GM21529 (cell line): ENCODE results near the gene RFPL3.
"Not testable (repeated sequence)": the region's sequence is repeated elsewhere in the genome, so short reads cannot be mapped to it uniquely, and the experiment has no call there.

Experiments used
- ATAC-seq: cut with Tn5 transposase; IDR thresholded peaks from one replicate; pipeline ENCODE4 v1.9.1; 2021; ENCODE audit not compliant: unreplicated experiment

The RFPL3 gene

GRCh38 chr22:32352681-32353080 is 5.0 kb upstream of the RFPL3 start:
- no peak for ATAC-seq

GRCh38 chr22:32353292-32353691 is 4.4 kb upstream of the RFPL3 start:
- ATAC-seq = no peak

GRCh38 chr22:32353840-32354239 is 3.8 kb upstream of the RFPL3 start:
- ATAC-seq = no peak

- no peak for ATAC-seq
Measured at GRCh38 chr22:32354360-32355351, 3.0 kb upstream of the RFPL3 start.

- ATAC-seq = no peak
Measured at GRCh38 chr22:32355760-32356159, 1.9 kb upstream of the RFPL3 start.

GRCh38 chr22:32360096-32360495 is 2.4 kb downstream of the RFPL3 start:
- ATAC-seq = not testable (repeated sequence)

- ATAC-seq = no peak
Measured at GRCh38 chr22:32361257-32361656, 3.6 kb downstream of the RFPL3 start.

- no peak for ATAC-seq
Measured at GRCh38 chr22:32364210-32364609, 6.5 kb downstream of the RFPL3 start.

DNA sequence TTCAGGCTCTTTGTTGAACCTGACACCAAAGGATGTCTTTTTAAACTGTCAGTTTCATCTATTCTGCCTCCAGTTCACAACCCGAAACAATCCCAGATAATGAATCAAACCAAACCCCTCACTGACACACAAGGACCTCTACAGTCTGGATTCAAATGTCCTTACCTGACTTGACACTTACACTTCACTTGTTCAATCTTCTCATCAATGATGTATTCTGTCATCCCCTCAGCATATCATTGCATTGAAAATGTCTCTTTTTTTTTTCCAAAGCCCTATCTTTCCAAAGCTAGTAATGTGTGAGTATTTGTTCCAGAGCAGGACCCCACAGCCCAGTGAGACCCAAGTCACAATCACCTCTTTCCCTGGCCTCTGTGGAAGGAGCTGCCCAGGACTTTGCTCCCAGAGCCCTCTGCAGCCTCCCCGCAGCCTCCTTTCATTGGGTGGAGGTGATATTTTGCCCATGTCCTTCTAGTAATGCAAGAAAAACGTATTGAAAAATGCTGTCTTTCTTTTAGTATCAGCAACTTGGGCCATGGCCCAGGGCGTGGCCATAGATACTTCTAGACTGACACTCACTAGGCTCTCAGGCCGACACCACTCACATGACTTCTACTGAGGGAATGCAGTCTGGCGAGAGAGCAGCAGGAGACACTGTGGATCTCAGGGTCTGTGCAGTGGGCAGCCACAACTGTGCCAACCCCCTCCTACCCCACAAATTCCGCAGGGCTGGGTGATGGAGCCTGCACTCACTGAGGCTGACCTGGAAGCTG is 18.2 kb downstream of the RFPL3 start:
- no peak for ATAC-seq

DNA sequence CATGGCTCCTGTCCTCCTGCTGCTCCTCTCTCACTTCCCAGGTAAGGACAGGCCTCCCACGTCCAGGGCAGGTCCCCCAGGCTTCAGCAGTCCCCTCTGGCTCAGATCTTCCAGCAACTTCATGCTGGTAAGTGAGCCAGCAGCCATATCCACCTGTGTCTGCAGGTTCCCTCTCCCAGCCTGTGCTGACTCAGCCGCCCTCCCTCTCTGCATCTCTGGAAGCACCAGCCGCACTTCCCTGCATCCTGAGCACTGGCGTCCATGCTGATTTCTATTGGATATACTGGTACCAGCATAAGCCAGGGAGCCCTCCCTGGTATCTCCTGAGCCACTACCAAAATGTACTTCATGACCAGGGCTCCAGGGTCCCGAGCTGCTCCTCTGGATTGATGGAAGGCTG is 19.0 kb downstream of the RFPL3 start:
- ATAC-seq = no peak

DNA sequence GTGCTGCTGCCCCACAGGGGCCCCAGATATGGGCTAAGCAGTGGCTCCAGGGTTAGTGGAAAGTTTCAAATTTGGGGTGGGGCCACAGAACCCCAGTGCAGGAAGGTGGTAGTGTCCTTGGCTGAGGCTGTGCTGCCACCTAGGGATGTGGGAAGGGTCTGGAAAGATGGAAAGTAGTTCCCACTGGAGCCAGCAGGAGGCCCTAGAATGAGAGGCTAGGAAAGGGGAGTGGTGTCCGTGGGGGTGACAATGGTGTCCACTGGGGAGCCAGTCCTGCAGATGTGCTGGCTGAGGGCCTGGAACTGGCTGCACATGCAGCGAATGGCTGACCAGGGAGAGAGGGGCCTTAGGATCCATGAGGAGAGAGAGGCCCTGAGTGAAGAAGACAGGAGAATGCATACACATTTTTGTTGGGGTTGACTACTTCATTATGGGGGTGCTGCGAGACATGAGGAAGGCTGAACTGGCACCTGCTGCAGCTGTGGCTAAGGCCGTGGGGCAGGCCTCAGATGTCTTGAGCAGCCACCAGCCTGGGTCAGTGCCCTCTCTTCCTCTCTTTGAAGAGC is 21.1 kb downstream of the RFPL3 start:
- no peak for ATAC-seq

DNA sequence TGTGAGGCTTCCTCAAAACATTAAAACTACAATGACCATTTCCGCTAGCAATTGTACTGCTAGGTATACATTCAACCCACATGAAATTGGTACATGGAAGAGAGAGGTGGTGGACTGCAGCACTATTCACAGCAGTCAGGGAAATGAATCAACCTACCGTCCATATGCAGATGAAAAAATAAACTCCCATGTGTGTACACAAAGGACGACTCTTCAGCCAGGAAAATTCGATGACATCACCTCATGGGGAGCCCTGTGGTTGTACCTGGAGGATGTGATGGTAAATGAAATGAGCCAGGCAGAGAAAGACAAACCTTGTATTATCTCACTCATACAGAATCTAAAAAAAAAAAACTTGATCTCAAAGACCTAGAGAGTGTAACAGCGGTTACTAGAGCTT is 23.3 kb downstream of the RFPL3 start:
- ATAC-seq = no peak

DNA sequence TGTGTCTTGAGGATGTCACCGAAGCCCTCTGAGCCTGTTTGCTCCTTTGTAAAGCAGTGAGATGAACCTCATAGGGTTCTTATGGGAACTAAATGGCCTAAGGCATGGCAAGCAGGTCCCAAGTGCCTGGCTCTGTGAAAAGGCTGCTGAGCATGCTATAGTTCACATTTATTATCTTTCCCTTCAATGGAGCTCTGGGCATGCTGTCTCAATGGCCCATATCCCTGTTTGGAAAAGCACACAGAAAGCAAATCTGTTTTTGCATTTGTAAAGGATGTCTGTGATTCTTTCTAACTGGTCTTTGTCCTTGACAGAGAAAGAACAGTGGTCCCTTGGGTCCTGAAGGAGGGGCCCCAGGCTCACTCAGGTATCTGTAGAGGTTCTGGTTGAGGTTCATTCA is 28.0 kb downstream of the RFPL3 start:
- ATAC-seq = no peak

DNA sequence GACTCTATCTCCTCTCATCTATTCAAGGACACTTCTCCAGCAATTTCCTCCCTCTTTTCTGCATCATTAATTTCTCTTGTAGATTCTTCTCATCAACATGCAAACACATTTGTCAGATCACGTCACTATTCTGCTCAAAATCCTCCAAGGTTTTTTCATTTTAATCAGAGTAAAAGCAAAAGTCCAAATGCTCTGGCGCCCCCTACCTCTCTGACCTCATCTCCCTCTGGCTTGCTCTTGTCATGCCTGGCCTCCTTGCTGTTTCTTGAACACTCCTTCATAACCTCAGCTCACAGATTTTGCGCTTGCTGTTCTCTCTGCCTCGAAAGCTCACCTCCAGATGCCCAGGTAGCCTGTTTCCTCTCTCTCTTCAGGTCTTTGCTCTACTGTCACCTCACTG is 32.0 kb downstream of the RFPL3 start:
- no peak for ATAC-seq

DNA sequence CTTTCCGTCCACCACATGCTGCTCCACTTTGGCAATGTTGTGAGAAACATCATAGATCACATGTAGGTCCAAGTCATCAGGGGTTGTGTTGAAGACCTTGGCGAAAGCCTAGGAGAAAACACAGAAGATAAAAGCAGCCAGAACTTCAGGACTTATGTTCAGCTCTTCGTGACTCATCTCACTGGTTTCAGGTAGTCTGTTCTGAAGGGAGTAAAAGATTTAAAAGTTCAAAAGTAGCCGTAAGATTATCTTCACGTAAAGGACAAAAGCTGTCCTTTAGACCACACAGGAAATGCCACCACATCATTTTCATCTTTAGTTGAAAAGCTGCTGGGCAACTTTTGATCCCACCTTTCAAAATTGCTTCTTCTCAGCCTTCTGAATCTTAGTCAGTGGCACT is 37.4 kb downstream of the RFPL3 start:
- no peak for ATAC-seq

DNA sequence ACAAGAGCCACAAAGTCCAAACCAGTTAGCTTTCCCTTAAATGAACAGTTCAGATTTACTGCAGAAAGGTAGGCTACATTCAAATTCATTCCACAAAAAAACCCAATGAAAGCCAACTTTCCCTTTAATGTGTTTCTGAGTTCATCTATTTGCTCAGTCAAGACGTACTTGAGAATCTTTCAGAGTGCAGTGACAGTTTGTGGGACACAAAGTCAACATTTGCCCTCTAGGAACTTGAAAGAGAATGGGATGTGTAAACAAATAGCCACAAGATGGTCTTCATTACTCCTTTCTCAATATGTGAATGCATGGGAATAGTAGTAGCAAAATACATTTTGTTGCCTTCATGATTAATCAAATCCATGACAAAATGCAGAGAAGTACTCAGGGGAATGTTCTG is 38.6 kb downstream of the RFPL3 start:
- no peak for ATAC-seq

DNA sequence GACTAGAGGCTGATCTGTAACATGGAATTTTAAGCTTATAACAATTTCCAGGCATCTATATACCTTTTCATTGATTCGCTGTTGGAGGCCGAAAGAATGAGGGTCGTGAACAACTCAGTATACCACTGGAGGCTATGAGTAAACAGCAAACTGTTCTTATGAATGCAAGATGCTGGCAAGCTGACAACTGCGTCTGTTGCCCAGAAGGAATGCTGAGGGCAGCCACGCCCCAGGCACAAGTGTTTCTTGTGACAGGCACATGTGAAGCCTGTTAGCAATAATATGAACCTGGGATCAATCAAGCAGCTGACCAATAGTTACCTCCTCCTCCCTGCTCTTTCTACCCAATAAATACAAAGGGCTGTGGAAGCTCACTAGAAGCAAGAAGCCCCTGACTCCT is 39.1 kb downstream of the RFPL3 start:
- ATAC-seq = no peak

- ATAC-seq = no peak
Measured at GRCh38 chr22:32401486-32401885, 43.8 kb downstream of the RFPL3 start.

GRCh38 chr22:32404021-32404420 is 46.4 kb downstream of the RFPL3 start:
- no peak for ATAC-seq

GRCh38 chr22:32407312-32407711 is 49.6 kb downstream of the RFPL3 start:
- ATAC-seq = peak; percentile 43

- no peak for ATAC-seq
Measured at GRCh38 chr22:32407936-32408335, 50.3 kb downstream of the RFPL3 start.

DNA sequence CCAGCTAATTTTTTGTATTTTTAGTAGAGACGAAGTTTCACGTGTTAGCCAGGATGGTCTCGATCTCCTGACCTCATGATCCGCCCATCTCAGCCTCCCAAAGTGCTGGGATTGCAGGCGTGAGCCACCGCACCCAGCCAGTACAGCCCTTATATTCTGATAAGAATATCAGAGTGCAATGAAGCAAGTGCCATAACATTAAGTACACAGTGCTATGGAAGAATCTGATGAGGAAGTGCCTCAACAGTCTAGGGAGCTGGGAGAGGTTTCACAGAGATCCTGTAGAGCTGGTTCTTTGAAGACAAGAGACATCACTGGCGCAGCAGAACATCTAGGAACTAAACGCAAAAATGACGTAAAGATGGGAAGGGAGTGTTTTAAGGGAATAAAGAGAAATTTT is 52.3 kb downstream of the RFPL3 start:
- ATAC-seq = no peak
